ENCODE results near the gene CHAC1. TPM values are rescaled to one million over a fixed set of nuclear protein-coding genes. Genes with fewer than 3 reads are reported as not detected.

The CHAC1 gene
- polyA plus RNA-seq, 1 donor from 2014 or later: 3.6 TPM

DNA sequence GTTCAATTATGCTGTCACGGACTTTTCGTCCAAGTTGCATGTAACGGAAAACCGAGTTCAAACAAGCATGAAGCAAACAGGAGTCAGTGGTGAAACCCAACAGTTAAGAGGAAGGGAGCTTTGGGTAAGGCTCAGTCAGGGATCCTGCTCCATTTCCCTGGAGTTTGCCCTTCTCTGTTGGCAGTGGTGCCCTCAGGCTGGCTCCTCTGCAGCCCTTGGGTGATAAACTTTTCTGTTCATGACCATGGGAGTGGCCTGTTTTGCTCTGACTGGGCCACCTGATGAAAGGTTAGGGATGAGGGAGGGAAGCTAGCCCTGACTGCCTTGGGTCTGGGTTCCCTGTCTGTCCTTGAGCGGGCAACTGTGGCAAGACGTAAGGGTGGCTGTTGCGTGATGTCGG, 16.1 kb downstream of the CHAC1 start:
- TF ChIP-seq EZH2 (IDR thresholded peaks at IDR 0.05; ENCODE audit: borderline replicate concordance, insufficient read depth, low read length, poor library complexity, severe bottlenecking) (no peak), RAD21 (conservative IDR thresholded peaks at IDR 0.05) (no peak), EP300 (conservative IDR thresholded peaks at IDR 0.05; ENCODE audit: poor library complexity, severe bottlenecking) (no peak), MXI1 (conservative IDR thresholded peaks at IDR 0.05; ENCODE audit: poor library complexity, severe bottlenecking) (no peak), POLR2AphosphoS5 (IDR thresholded peaks at IDR 0.05) (no peak), TAF1 (IDR thresholded peaks at IDR 0.05; ENCODE audit: low read depth) (no peak), SMC3 (conservative IDR thresholded peaks at IDR 0.05; ENCODE audit: poor library complexity) (no peak)
- TF ChIP-seq, protein P1, sequence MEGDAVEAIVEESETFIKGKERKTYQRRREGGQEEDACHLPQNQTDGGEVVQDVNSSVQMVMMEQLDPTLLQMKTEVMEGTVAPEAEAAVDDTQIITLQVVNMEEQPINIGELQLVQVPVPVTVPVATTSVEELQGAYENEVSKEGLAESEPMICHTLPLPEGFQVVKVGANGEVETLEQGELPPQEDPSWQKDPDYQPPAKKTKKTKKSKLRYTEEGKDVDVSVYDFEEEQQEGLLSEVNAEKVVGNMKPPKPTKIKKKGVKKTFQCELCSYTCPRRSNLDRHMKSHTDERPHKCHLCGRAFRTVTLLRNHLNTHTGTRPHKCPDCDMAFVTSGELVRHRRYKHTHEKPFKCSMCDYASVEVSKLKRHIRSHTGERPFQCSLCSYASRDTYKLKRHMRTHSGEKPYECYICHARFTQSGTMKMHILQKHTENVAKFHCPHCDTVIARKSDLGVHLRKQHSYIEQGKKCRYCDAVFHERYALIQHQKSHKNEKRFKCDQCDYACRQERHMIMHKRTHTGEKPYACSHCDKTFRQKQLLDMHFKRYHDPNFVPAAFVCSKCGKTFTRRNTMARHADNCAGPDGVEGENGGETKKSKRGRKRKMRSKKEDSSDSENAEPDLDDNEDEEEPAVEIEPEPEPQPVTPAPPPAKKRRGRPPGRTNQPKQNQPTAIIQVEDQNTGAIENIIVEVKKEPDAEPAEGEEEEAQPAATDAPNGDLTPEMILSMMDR (IDR thresholded peaks at IDR 0.05; ENCODE audit: poor library complexity, severe bottlenecking): no peak
- TF ChIP-seq, protein P2, sequence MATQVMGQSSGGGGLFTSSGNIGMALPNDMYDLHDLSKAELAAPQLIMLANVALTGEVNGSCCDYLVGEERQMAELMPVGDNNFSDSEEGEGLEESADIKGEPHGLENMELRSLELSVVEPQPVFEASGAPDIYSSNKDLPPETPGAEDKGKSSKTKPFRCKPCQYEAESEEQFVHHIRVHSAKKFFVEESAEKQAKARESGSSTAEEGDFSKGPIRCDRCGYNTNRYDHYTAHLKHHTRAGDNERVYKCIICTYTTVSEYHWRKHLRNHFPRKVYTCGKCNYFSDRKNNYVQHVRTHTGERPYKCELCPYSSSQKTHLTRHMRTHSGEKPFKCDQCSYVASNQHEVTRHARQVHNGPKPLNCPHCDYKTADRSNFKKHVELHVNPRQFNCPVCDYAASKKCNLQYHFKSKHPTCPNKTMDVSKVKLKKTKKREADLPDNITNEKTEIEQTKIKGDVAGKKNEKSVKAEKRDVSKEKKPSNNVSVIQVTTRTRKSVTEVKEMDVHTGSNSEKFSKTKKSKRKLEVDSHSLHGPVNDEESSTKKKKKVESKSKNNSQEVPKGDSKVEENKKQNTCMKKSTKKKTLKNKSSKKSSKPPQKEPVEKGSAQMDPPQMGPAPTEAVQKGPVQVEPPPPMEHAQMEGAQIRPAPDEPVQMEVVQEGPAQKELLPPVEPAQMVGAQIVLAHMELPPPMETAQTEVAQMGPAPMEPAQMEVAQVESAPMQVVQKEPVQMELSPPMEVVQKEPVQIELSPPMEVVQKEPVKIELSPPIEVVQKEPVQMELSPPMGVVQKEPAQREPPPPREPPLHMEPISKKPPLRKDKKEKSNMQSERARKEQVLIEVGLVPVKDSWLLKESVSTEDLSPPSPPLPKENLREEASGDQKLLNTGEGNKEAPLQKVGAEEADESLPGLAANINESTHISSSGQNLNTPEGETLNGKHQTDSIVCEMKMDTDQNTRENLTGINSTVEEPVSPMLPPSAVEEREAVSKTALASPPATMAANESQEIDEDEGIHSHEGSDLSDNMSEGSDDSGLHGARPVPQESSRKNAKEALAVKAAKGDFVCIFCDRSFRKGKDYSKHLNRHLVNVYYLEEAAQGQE (IDR thresholded peaks at IDR 0.05; ENCODE audit: borderline replicate concordance): no peak

DNA sequence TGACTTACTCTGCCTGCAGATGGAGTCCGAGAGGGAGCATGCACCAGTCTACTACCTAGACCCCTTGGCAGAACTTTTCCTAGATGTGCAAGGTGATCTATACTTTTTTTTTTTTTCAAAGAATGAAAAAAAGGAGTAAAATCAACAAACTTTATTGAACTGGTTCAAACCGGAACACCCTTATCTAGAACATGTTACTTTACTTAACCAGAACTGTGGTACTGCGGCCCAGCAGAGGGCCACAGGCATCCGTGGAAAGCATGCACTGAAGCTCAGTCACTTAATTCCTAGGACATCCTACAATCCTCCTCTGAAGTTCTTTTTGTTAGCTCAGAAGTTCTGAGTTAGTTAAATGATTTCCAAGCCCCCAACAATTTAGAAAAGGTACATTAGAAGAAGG, 21.6 kb downstream of the CHAC1 start:
- H3F3A ChIP-seq (ENCODE audit: insufficient read depth, low read length, poor library complexity, severe bottlenecking): no peaks in the 10 kb centered on the region
- H3K9ac ChIP-seq (ENCODE audit: low read length): no peak overlapping the region
- H3K4me2 ChIP-seq (ENCODE audit: low read length): no peak overlapping the region
- no peaks in the 10 kb centered on the region for H3K9me3 ChIP-seq (ENCODE audit: low read length)
- no peak overlapping the region for H3K4me3 ChIP-seq (ENCODE audit: low read length)
- H3K27ac ChIP-seq (ENCODE audit: low read length): no peak overlapping the region
- no peaks in the 10 kb centered on the region for H4K20me1 ChIP-seq (ENCODE audit: insufficient read depth)
- H3K36me3 ChIP-seq (ENCODE audit: insufficient read depth, low read length): no peaks in the 10 kb centered on the region
- no peaks in the 10 kb centered on the region for H3K9me2 ChIP-seq (ENCODE audit: insufficient read depth, low read length)
- H3K79me2 ChIP-seq (replicated peaks; ENCODE audit: insufficient read depth, low read length): no peaks in the 10 kb centered on the region
- no peak overlapping the region for H2AFZ ChIP-seq (ENCODE audit: low read depth, low read length)
- no peaks in the 10 kb centered on the region for H3K27me3 ChIP-seq (ENCODE audit: insufficient read depth, low read depth, low read length)
- TF ChIP-seq SMC3 (conservative IDR thresholded peaks at IDR 0.05; ENCODE audit: poor library complexity) (no peak), POLR2AphosphoS5 (IDR thresholded peaks at IDR 0.05) (no peak), MXI1 (conservative IDR thresholded peaks at IDR 0.05; ENCODE audit: poor library complexity, severe bottlenecking) (no peak), EP300 (conservative IDR thresholded peaks at IDR 0.05; ENCODE audit: poor library complexity, severe bottlenecking) (no peak), TAF1 (IDR thresholded peaks at IDR 0.05; ENCODE audit: low read depth) (no peak), RAD21 (conservative IDR thresholded peaks at IDR 0.05) (no peak), EZH2 (IDR thresholded peaks at IDR 0.05; ENCODE audit: borderline replicate concordance, insufficient read depth, low read length, poor library complexity, severe bottlenecking) (no peak)
- TF ChIP-seq, protein P1 (IDR thresholded peaks at IDR 0.05; ENCODE audit: poor library complexity, severe bottlenecking): no peak
- TF ChIP-seq, protein P2 (IDR thresholded peaks at IDR 0.05; ENCODE audit: borderline replicate concordance): no peak

More for the DNA sequence above, 16.1 kb downstream of the CHAC1 start:
- Histone ChIP-seq H3K27me3 (ENCODE audit: insufficient read depth, low read depth, low read length) (no peaks in the 10 kb centered on the region), H3K4me3 (ENCODE audit: low read length) (no peak overlapping the region), H3K9me2 (ENCODE audit: insufficient read depth, low read length) (no peaks in the 10 kb centered on the region), H3K36me3 (ENCODE audit: insufficient read depth, low read length) (no peaks in the 10 kb centered on the region), H3K9ac (ENCODE audit: low read length) (no peak overlapping the region), H3K9me3 (ENCODE audit: low read length) (no peaks in the 10 kb centered on the region), H3K4me2 (ENCODE audit: low read length) (no peak overlapping the region), H3K79me2 (replicated peaks; ENCODE audit: insufficient read depth, low read length) (no peaks in the 10 kb centered on the region), H2AFZ (ENCODE audit: low read depth, low read length) (no peak overlapping the region), H3K27ac (ENCODE audit: low read length) (no peak overlapping the region), H3F3A (ENCODE audit: insufficient read depth, low read length, poor library complexity, severe bottlenecking) (no peaks in the 10 kb centered on the region), H4K20me1 (ENCODE audit: insufficient read depth) (no peaks in the 10 kb centered on the region)

All from neural cell (in vitro differentiated cells).